ENCODE measurements around the gene UFSP1. TPM values are rescaled to one million over a fixed set of nuclear protein-coding genes. Genes with fewer than 3 reads are reported as not detected.

The UFSP1 gene
- total and polyA plus RNA-seq, 10 of the 15 experiments (the other 5 are each of a cell fraction or from before 2014, with no cell fraction given), result 0.14 to 10.6 (median 2.8) TPM

- CTCF ChIA-PET, result interaction anchor here (0.6 to 1.2 kb wide), 3 partner anchors 8 to 358 kb away, joined by 3 to 7 read pairs (median 5); no protein-coding TSS in a partner anchor
- Histone ChIP-seq H3K27me3 (replicated peaks in 1 of 2; ENCODE audit: control insufficient read depth in 2 of 2, insufficient read depth in 2 of 2, low read length in 1 of 2) (no peaks in the 10 kb centered on the region), H3K9ac (ENCODE audit: control insufficient read depth, insufficient read depth, low read length) (no peak overlapping the region), H3K4me2 (ENCODE audit: control insufficient read depth, insufficient read depth) (no peak overlapping the region), H3K79me2 (ENCODE audit: control insufficient read depth, insufficient read depth, low read length) (peaks cover 21% of the 10 kb centered on the region), H4K20me1 (ENCODE audit: control insufficient read depth, insufficient read depth) (no peaks in the 10 kb centered on the region; the same call in 1 of the 2 replicates), H3K4me1 (ENCODE audit: control insufficient read depth, insufficient read depth, low read length) (peaks cover 30% of the 10 kb centered on the region), H3K4me3 (no peak overlapping the region), H3K9me3 (replicated peaks; ENCODE audit: control insufficient read depth, insufficient read depth, low read length) (no peaks in the 10 kb centered on the region), H3K27ac (ENCODE audit: control insufficient read depth, insufficient read depth) (no peak overlapping the region), H3K36me3 (ENCODE audit: control insufficient read depth in 2 of 2, insufficient read depth in 2 of 2, low read length in 1 of 2) (peaks cover 29 to 56% of the 10 kb centered on the region in 2 experiments), H2AFZ (ENCODE audit: control insufficient read depth, low read depth, low read length) (no peak overlapping the region)
- in situ Hi-C loops (cut with MboI) (no loop called here), intact Hi-C loops (cut with micrococcal nuclease; ENCODE audit: unreplicated experiment) (no loop called here)
- SMC1A ChIA-PET (ENCODE audit: uncharacterized antibody, unreplicated experiment), result interaction anchor here (1.1 to 4.4 kb wide), 3 partner anchors 9 to 191 kb away, joined by 3 to 33 read pairs (median 3); no protein-coding TSS in a partner anchor
- peak; percentile 36; the same call in 1 of the 2 replicates for TF ChIP-seq POLR2A (IDR thresholded peaks at IDR 0.05; ENCODE audit: low read depth, low read length)
- TF ChIP-seq MEF2A (IDR thresholded peaks at IDR 0.05; ENCODE audit: insufficient read depth, low read depth, low read length), result no peak
- no peak for TF ChIP-seq FOXK2 (IDR thresholded peaks at IDR 0.05)
- TF ChIP-seq NR2C1 (IDR thresholded peaks at IDR 0.05), result no peak
- TF ChIP-seq CREM (IDR thresholded peaks at IDR 0.05; ENCODE audit: low read depth), result no peak
- 94% methylated on average over 27 of the region's 27 CpGs for WGBS (ENCODE audit: insufficient coverage, insufficient replicate concordance, low lambda C conversion rate, missing lambda C conversion rate)
- DNase-seq (ENCODE audit: low read depth, low spot score) (no peak), FAIRE-seq (no peak), ATAC-seq (no peak)
- RAD21 ChIA-PET (ENCODE audit: unreplicated experiment), result interaction anchor here (1.8 to 1.9 kb wide), 2 partner anchors 11 to 34 kb away, joined by 6 to 7 read pairs; partner anchors contain the start of genes SLC12A9 and SRRT
- BruUV-seq (replicated peaks), result no TSS peak
- POLR2A ChIA-PET, result interaction anchor here (0.5 to 6.7 kb wide), 4 partner anchors 10 to 139 kb away, joined by 3 to 131 read pairs (median 5); partner anchors contain the start of gene SRRT
Measured at GRCh38 chr7:100886142-100886935, 3.2 kb downstream of the UFSP1 start.
